Measurements from ENCODE around the gene PRPF31. TPM values are rescaled to one million over a fixed set of nuclear protein-coding genes. Genes with fewer than 3 reads are reported as not detected.

Gene PRPF31
- total RNA-seq, 1 experiment from 2014 or later, result 59.7 TPM

DNA sequence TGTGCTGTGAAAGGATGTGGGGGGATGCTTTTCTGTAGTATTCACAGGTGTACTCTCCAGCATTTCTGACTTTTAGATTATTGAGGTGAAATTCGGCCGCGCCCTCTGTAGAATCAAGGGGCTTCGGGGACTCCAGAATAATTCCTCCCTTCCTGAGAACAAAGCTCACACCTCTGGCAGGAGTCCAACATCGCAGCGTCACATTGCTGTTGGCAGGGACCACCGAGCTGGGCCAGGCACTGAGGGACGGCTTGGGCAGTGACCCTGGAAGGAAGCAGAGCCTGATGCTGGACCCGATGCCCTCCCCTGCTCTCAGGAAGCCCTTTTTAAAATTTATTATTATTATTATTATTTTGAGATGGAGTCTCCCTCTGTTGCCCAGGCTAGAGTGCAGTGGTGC lies 40.7 kb upstream of the PRPF31 start:
- H3K27me3 Mint-ChIP-seq (ENCODE audit: insufficient read depth, unreplicated experiment), result no peaks in the 10 kb centered on the region
- no peaks in the 10 kb centered on the region for H3K36me3 Mint-ChIP-seq (ENCODE audit: insufficient read depth, unreplicated experiment)
- POLR2A ChIA-PET, result no interaction called here
- H3K4me3 Mint-ChIP-seq (ENCODE audit: unreplicated experiment), result no peak overlapping the region
- no peaks in the 10 kb centered on the region for H3K4me1 Mint-ChIP-seq (ENCODE audit: insufficient read depth, unreplicated experiment)
- DNase-seq (ENCODE audit: unreplicated experiment), result no peak
- peaks cover 12% of the 10 kb centered on the region for H3K9me3 Mint-ChIP-seq (ENCODE audit: unreplicated experiment)
- no TSS peak for BruUV-seq (replicated peaks)
- intact Hi-C loops (cut with micrococcal nuclease), result no loop called here
- no peak overlapping the region for H3K27ac Mint-ChIP-seq (ENCODE audit: low read depth, unreplicated experiment)
- TF ChIP-seq, protein P1, sequence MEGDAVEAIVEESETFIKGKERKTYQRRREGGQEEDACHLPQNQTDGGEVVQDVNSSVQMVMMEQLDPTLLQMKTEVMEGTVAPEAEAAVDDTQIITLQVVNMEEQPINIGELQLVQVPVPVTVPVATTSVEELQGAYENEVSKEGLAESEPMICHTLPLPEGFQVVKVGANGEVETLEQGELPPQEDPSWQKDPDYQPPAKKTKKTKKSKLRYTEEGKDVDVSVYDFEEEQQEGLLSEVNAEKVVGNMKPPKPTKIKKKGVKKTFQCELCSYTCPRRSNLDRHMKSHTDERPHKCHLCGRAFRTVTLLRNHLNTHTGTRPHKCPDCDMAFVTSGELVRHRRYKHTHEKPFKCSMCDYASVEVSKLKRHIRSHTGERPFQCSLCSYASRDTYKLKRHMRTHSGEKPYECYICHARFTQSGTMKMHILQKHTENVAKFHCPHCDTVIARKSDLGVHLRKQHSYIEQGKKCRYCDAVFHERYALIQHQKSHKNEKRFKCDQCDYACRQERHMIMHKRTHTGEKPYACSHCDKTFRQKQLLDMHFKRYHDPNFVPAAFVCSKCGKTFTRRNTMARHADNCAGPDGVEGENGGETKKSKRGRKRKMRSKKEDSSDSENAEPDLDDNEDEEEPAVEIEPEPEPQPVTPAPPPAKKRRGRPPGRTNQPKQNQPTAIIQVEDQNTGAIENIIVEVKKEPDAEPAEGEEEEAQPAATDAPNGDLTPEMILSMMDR (IDR thresholded peaks at IDR 0.05; ENCODE audit: unreplicated experiment), result no peak
- CTCF ChIA-PET, result interaction anchor here (0.7 kb wide), 1 partner anchor 251 kb away, joined by 3 read pairs; no protein-coding TSS in a partner anchor

GRCh38 chr19:54077334-54077733 lies 38.2 kb upstream of the PRPF31 start:
- no TSS peak for BruUV-seq (replicated peaks)
- Mint-ChIP-seq H3K27me3 (ENCODE audit: insufficient read depth, unreplicated experiment) (no peaks in the 10 kb centered on the region), H3K4me1 (ENCODE audit: insufficient read depth, unreplicated experiment) (no peaks in the 10 kb centered on the region), H3K4me3 (ENCODE audit: unreplicated experiment) (no peak overlapping the region), H3K9me3 (ENCODE audit: unreplicated experiment) (peaks cover 20% of the 10 kb centered on the region), H3K27ac (ENCODE audit: low read depth, unreplicated experiment) (no peak overlapping the region), H3K36me3 (ENCODE audit: insufficient read depth, unreplicated experiment) (no peaks in the 10 kb centered on the region)
- TF ChIP-seq, protein P1 (IDR thresholded peaks at IDR 0.05; ENCODE audit: unreplicated experiment), result no peak
- ChIA-PET CTCF (no interaction called here), POLR2A (no interaction called here)
- intact Hi-C loops (cut with micrococcal nuclease), result no loop called here
- DNase-seq (ENCODE audit: unreplicated experiment), result no peak

- H3K9me3 Mint-ChIP-seq (ENCODE audit: unreplicated experiment), result peaks cover 17% of the 10 kb centered on the region
- no peak within 1 kb of the TSS for H3K27ac Mint-ChIP-seq (ENCODE audit: low read depth, unreplicated experiment)
- no peak for DNase-seq (ENCODE audit: unreplicated experiment)
- H3K27me3 Mint-ChIP-seq (ENCODE audit: insufficient read depth, unreplicated experiment), result no peaks in the 10 kb centered on the region
- H3K36me3 Mint-ChIP-seq (ENCODE audit: insufficient read depth, unreplicated experiment), result no peaks in the 10 kb centered on the region
- BruUV-seq (replicated peaks), result no TSS peak
- H3K4me3 Mint-ChIP-seq (ENCODE audit: unreplicated experiment), result no peak within 1 kb of the TSS
- POLR2A ChIA-PET, result no interaction called here
- CTCF ChIA-PET, result interaction anchor here (0.7 kb wide), 1 partner anchor 239 kb away, joined by 3 read pairs; no protein-coding TSS in a partner anchor
- TF ChIP-seq, protein P1 (IDR thresholded peaks at IDR 0.05; ENCODE audit: unreplicated experiment), result no peak
- H3K4me1 Mint-ChIP-seq (ENCODE audit: insufficient read depth, unreplicated experiment), result no peaks in the 10 kb centered on the region
- intact Hi-C loops (cut with micrococcal nuclease), result no loop called here
Observed at GRCh38 chr19:54081032-54081431, 34.5 kb upstream of the PRPF31 start, which contains the start of gene TARM1. Gene TARM1, minus strand, starts transcription at chr19:54081365. Its CDS starts 25 bp downstream, at chr19:54081340.

- CTCF ChIA-PET, result interaction anchor here (1.5 kb wide), 1 partner anchor 292 kb away, joined by 5 read pairs; no protein-coding TSS in a partner anchor
Observed at GRCh38 chr19:54084410-54084809, 31.1 kb upstream of the PRPF31 start.

More at GRCh38 chr19:54084410-54084809, 31.1 kb upstream of the PRPF31 start:
- Mint-ChIP-seq H3K36me3 (ENCODE audit: insufficient read depth, unreplicated experiment) (no peaks in the 10 kb centered on the region), H3K4me3 (ENCODE audit: unreplicated experiment) (no peak overlapping the region), H3K27me3 (ENCODE audit: insufficient read depth, unreplicated experiment) (no peaks in the 10 kb centered on the region), H3K27ac (ENCODE audit: low read depth, unreplicated experiment) (no peak overlapping the region), H3K4me1 (ENCODE audit: insufficient read depth, unreplicated experiment) (no peaks in the 10 kb centered on the region), H3K9me3 (ENCODE audit: unreplicated experiment) (peaks cover 13% of the 10 kb centered on the region)
- POLR2A ChIA-PET, result interaction anchor here (0.8 kb wide), 1 partner anchor 12 kb away, joined by 3 read pairs; no protein-coding TSS in a partner anchor
- no peak for DNase-seq (ENCODE audit: unreplicated experiment)
- intact Hi-C loops (cut with micrococcal nuclease), result no loop called here
- BruUV-seq (replicated peaks), result no TSS peak
- TF ChIP-seq, protein P1 (IDR thresholded peaks at IDR 0.05; ENCODE audit: unreplicated experiment), result no peak
